NB4 (cell line): ENCODE measurements around the gene ACOXL.

Experiments used
- MYC ChIP-seq: IDR thresholded peaks from 2 replicates; pipeline ENCODE4 v1.6.1; 2011; ENCODE audit warnings: low read depth, low read length
- POLR2A ChIP-seq: IDR thresholded peaks from 2 replicates; pipeline ENCODE4 v1.6.1; 2011; ENCODE audit warnings: mild to moderate bottlenecking; ENCODE audit not compliant: insufficient read length; ENCODE audit errors: extremely low read depth
- TF ChIP-seq, protein P1 (sequence below): IDR thresholded peaks from 2 replicates; pipeline ENCODE4 v1.6.1; 2011; ENCODE audit warnings: low read depth, low read length
- TF ChIP-seq, protein P2 (sequence below): IDR thresholded peaks from one replicate; pipeline ENCODE4 v1.5.1; 2012; ENCODE audit warnings: low read depth, low read length

DNA sequence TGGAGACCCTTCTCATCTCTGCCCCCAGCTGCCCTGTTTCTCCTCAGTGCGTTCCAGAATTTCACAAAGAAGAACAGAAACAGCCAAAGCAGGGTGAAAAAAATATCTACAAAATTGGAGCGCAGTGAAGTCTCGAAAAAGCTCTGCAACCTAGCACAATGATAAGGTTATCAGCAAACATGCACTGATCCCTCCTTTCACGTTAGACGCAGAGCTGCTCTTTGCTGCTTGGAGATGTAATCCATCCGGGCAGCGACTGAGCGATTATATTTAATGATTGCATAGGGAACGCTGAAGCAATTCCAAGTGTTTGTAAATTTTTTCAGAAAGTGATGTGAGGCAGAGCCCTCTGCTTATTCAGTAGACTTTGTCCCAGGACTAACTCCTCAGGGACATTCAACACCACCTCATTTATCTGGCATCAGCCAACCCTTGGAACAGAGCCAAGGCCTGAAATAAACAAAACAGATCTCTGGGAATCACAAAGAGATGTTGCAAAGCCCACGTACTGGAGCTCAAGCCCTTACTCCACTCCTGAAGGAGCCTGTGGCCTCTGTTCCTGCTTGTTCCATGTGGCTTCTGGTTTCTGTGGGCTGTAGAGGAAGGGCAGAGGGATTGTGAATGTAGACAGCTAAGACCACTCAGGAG lies 215.8 kb downstream of the ACOXL start:
- TF ChIP-seq, protein P1, sequence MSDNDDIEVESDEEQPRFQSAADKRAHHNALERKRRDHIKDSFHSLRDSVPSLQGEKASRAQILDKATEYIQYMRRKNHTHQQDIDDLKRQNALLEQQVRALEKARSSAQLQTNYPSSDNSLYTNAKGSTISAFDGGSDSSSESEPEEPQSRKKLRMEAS: no peak
- no peak for TF ChIP-seq POLR2A
- TF ChIP-seq, protein P2, sequence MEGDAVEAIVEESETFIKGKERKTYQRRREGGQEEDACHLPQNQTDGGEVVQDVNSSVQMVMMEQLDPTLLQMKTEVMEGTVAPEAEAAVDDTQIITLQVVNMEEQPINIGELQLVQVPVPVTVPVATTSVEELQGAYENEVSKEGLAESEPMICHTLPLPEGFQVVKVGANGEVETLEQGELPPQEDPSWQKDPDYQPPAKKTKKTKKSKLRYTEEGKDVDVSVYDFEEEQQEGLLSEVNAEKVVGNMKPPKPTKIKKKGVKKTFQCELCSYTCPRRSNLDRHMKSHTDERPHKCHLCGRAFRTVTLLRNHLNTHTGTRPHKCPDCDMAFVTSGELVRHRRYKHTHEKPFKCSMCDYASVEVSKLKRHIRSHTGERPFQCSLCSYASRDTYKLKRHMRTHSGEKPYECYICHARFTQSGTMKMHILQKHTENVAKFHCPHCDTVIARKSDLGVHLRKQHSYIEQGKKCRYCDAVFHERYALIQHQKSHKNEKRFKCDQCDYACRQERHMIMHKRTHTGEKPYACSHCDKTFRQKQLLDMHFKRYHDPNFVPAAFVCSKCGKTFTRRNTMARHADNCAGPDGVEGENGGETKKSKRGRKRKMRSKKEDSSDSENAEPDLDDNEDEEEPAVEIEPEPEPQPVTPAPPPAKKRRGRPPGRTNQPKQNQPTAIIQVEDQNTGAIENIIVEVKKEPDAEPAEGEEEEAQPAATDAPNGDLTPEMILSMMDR: no peak
- TF ChIP-seq MYC: no peak
